Testis (tissue), 2 donors: ENCODE results near the gene PPFIBP2.

Experiments used
- CTCF ChIP-seq, 3 experiments: fragments of 450-650 bp in 2 of 3; fragments of 200-600 bp in 1 of 3; sonication (generic) in 1 of 3; IDR thresholded peaks; one replicate each; pipeline ENCODE4 v1.5.1; 2016 to 2019; ENCODE audit warnings: antibody characterized with exemption in 3 of 3, mild to moderate bottlenecking in 2 of 3, moderate library complexity in 1 of 3
- POLR2A ChIP-seq: fragments of 450-650 bp; IDR thresholded peaks from one replicate; pipeline ENCODE4 v1.6.1; 2017; ENCODE audit warnings: antibody characterized with exemption, mild to moderate bottlenecking, moderate library complexity

DNA sequence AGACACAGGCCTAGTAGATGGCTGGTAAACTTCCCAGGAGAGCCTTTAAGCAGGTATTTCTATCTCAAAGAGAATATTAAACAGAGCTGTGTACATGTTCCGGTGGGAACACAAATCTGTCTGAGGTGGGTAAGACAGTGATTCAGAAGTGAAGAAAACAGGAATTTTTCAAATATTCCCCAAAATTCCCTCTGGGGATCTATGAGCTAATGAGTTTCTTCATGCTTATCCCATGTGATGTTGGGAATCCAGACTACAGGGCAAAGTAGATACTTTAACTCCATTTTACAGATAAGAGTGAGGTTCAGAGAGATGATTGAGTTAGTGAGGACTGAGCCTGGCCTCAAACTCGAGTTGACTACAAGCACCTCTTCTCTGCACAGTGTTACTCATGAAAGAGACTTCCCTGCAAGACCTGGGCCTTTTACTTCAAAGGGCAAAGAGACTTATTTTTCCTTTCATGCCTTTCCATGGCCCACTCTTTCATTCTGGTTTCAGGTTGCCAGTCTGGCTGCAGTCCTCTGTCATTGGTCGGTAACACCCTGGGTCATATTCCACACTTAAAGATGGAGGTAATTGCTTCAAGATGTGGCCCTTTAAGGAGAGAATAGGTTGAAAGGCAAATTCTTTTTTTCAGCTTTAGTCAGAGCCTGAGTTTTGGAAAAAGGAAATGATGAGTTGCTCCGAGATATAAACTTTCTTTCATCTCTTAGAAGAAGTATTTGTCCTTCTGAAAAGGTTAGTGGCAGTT is 89.4 kb downstream of the PPFIBP2 start:
- TF ChIP-seq CTCF (IDR thresholded peaks at IDR 0.05) (no peak), POLR2A (no peak)
